ENCODE data around the gene SLC9A9. TPM values are rescaled to one million over a fixed set of nuclear protein-coding genes. Genes with fewer than 3 reads are reported as not detected.

SLC9A9 gene
- total RNA-seq, 2 donors from 2014 or later, result 1.3 to 3.7 TPM

GRCh38 chr3:143465666-143466065, 382.6 kb downstream of the SLC9A9 start:
- Mint-ChIP-seq H3K27ac (no peak overlapping the region), H3K27me3 (ENCODE audit: insufficient read depth) (no peaks in the 10 kb centered on the region), H3K4me1 (no peaks in the 10 kb centered on the region), H3K4me3 (no peak overlapping the region), H3K9me3 (no peaks in the 10 kb centered on the region), H3K36me3 (ENCODE audit: low read depth) (no peaks in the 10 kb centered on the region)
- Histone ChIP-seq H3K36me3 (ENCODE audit: control insufficient read depth, insufficient read depth, low read length) (no peaks in the 10 kb centered on the region), H3K9me3 (ENCODE audit: control insufficient read depth, low read length) (no peaks in the 10 kb centered on the region), H3K27me3 (ENCODE audit: control insufficient read depth, insufficient read depth, low read length, poor library complexity, severe bottlenecking) (no peaks in the 10 kb centered on the region), H3K4me3 (ENCODE audit: low read length) (no peak overlapping the region), H3K27ac (ENCODE audit: low read depth, low read length) (no peak overlapping the region), H3K9ac (ENCODE audit: extremely low read depth, low read length, poor library complexity, severe bottlenecking) (no peak overlapping the region), H3K4me1 (ENCODE audit: control insufficient read depth, insufficient read depth, low read length) (no peaks in the 10 kb centered on the region)
- TF ChIP-seq CTCF (conservative IDR thresholded peaks at IDR 0.05), result no peak
- no peak for DNase-seq
- 95% methylated on average over 1 of the region's 1 CpG; no CpG with 5 or more reads in 1 of the 2 experiments for WGBS, 2 experiments (ENCODE audit: insufficient coverage in 1 of 2, insufficient read length in 1 of 2)

GRCh38 chr3:143464850-143465249, 383.4 kb downstream of the SLC9A9 start:
- no peaks in the 10 kb centered on the region for H3K4me1 ChIP-seq (ENCODE audit: control insufficient read depth, insufficient read depth, low read length)
- no peaks in the 10 kb centered on the region for H3K27me3 Mint-ChIP-seq (ENCODE audit: insufficient read depth)
- H3K27me3 ChIP-seq (ENCODE audit: control insufficient read depth, insufficient read depth, low read length, poor library complexity, severe bottlenecking), result no peaks in the 10 kb centered on the region
- H3K27ac Mint-ChIP-seq, result no peak overlapping the region
- no peak overlapping the region for H3K9ac ChIP-seq (ENCODE audit: extremely low read depth, low read length, poor library complexity, severe bottlenecking)
- no peaks in the 10 kb centered on the region for H3K9me3 ChIP-seq (ENCODE audit: control insufficient read depth, low read length)
- no peaks in the 10 kb centered on the region for H3K36me3 ChIP-seq (ENCODE audit: control insufficient read depth, insufficient read depth, low read length)
- no peak overlapping the region for H3K4me3 ChIP-seq (ENCODE audit: low read length)
- H3K4me1 Mint-ChIP-seq, result no peaks in the 10 kb centered on the region
- 84 to 94% methylated on average over 2 of the region's 2 CpGs for WGBS, 2 experiments (ENCODE audit: insufficient coverage in 1 of 2, insufficient read length in 1 of 2)
- no peak for TF ChIP-seq CTCF (conservative IDR thresholded peaks at IDR 0.05)
- H3K4me3 Mint-ChIP-seq, result no peak overlapping the region
- H3K36me3 Mint-ChIP-seq (ENCODE audit: low read depth), result no peaks in the 10 kb centered on the region
- DNase-seq, result no peak
- no peaks in the 10 kb centered on the region for H3K9me3 Mint-ChIP-seq
- H3K27ac ChIP-seq (ENCODE audit: low read depth, low read length), result no peak overlapping the region

GRCh38 chr3:143455480-143455879, 392.8 kb downstream of the SLC9A9 start:
- H3K36me3 Mint-ChIP-seq (ENCODE audit: low read depth), result no peaks in the 10 kb centered on the region
- H3K27ac Mint-ChIP-seq, result no peak overlapping the region
- TF ChIP-seq CTCF (conservative IDR thresholded peaks at IDR 0.05), result no peak

More at GRCh38 chr3:143455480-143455879, 392.8 kb downstream of the SLC9A9 start:
- H3K27me3 ChIP-seq (ENCODE audit: control insufficient read depth, insufficient read depth, low read length, poor library complexity, severe bottlenecking), result no peaks in the 10 kb centered on the region
- no peaks in the 10 kb centered on the region for H3K36me3 ChIP-seq (ENCODE audit: control insufficient read depth, insufficient read depth, low read length)
- no peaks in the 10 kb centered on the region for H3K4me1 Mint-ChIP-seq
- H3K4me3 ChIP-seq (ENCODE audit: low read length), result no peak overlapping the region
- no peak overlapping the region for H3K9ac ChIP-seq (ENCODE audit: extremely low read depth, low read length, poor library complexity, severe bottlenecking)
- H3K27ac ChIP-seq (ENCODE audit: low read depth, low read length), result no peak overlapping the region
- H3K9me3 Mint-ChIP-seq, result peaks cover 1% of the 10 kb centered on the region
- no peaks in the 10 kb centered on the region for H3K4me1 ChIP-seq (ENCODE audit: control insufficient read depth, insufficient read depth, low read length)
- H3K9me3 ChIP-seq (ENCODE audit: control insufficient read depth, low read length), result no peaks in the 10 kb centered on the region
- no peak overlapping the region for H3K4me3 Mint-ChIP-seq
- DNase-seq, result no peak
- H3K27me3 Mint-ChIP-seq (ENCODE audit: insufficient read depth), result no peaks in the 10 kb centered on the region
